NCI-H460 (cell line): ENCODE results near the gene PMCH. TPM values are rescaled to one million over a fixed set of nuclear protein-coding genes. Genes with fewer than 3 reads are reported as not detected.
"Not testable (repeated sequence)": the region's sequence is repeated elsewhere in the genome, so short reads cannot be mapped to it uniquely, and the experiment has no call there.

ENCODE experiments used
- DNase-seq: peaks from one replicate; pipeline ENCODE4 v3.0.0-alpha.2; 2016; ENCODE audit warnings: low read depth; ENCODE audit errors: extremely low read depth
- small RNA-seq, 2 experiments: library from RNA; depleted of rRNA; stranded (forward); fragments of <200 nt; gene quantifications; one replicate each; pipeline ENCODE3, GENCODE V24; 2014
- total RNA-seq: library from RNA; depleted of rRNA; stranded (reverse); fragments of >200 nt; shearing (Covaris generic); gene quantifications from 2 replicates; pipeline ENCODE4 v1.2.3, GENCODE V29; 2014; rRNA removed

Gene PMCH
- total RNA-seq, 1 experiment from 2014 or later = not detected

- not testable (repeated sequence) for DNase-seq
Measured at GRCh38 chr12:102147062-102147587, 50.5 kb downstream of the PMCH start.

Small RNA genes lying within 50 kb of the gene (small RNA-seq; reads per million reads assigned to genes)
- gene RN7SL793P = 0 reads per million in 2 experiments

Other genes starting within 250 kb of the PMCH start
- gene WASHC3, start 135.8 kb downstream of the PMCH start, total RNA-seq = 49.9 and 53.4 TPM in 2 replicates
- 92.6 TPM in 2 replicates for gene NUP37, start 77.7 kb downstream of the PMCH start, total RNA-seq
- 38.2 and 43.4 TPM in 2 replicates for gene PARPBP, start 77.7 kb downstream of the PMCH start, total RNA-seq